Rectal smooth muscle tissue (tissue), 1 donor: ENCODE results near the gene ESM1.

Source experiments
- H3K27ac ChIP-seq: one replicate; pipeline ENCODE4 v1.7.0; 2013; ENCODE audit warnings: low read depth, low read length, inconsistent platforms
- H3K27me3 ChIP-seq: one replicate; pipeline ENCODE4 v1.7.0; 2013; ENCODE audit warnings: low read length; ENCODE audit not compliant: control insufficient read depth, insufficient read depth
- H3K36me3 ChIP-seq: one replicate; pipeline ENCODE4 v1.7.0; 2013; ENCODE audit warnings: low read length; ENCODE audit not compliant: control insufficient read depth, insufficient read depth
- H3K4me1 ChIP-seq: one replicate; pipeline ENCODE4 v1.7.0; 2013; ENCODE audit warnings: low read length; ENCODE audit not compliant: control insufficient read depth, insufficient read depth
- H3K4me3 ChIP-seq: one replicate; pipeline ENCODE4 v1.7.0; 2013; ENCODE audit warnings: low read length
- H3K9ac ChIP-seq: one replicate; pipeline ENCODE4 v1.7.0; 2013; ENCODE audit warnings: low read length

ESM1 gene

DNA sequence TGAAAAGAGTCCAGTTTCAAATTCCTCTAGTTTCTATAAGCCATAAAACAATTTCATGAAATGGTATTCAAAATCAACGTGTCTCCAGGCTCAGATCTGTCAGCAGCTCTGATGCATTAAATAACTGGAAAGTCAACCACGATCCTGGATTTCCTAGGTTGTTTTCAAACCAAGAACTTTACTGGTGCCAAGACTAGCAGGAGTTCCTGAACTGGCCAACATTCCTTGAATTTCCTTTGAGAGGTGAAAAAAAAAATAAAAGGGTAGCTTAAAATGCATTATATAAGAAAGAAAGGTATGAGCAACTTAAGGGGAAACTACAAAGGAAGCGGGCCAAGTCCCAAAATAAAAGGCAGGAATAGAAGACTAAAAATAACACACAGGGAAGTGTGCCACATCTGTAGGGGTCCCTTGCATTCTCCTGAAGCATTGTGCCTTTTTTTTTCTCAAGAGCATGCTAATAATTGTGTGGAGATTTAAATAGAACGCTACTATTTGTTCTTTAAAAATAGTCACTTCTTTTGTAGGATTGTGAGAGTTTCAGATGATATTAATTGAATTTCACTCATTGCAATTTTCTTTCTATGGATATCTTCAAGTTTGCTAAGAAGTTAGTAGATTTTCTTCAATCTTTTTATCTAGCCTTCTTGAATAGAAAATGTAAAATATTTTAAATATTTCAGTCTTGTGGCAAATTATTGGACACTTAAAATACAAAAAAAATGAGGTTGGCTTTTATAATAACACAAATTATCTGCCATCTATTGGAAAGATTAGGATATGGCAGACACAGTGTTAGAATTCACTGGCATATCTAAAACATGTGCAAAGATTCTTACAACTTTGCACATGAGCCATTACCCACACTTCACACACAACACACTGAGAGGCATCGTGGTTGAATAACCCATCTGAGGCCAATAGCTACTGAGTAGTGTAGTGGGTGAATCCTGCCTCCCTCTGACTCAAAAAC, 15.3 kb downstream of the ESM1 start:
- Histone ChIP-seq H3K36me3 (no peaks in the 10 kb centered on the region), H3K27me3 (no peaks in the 10 kb centered on the region), H3K9ac (no peak overlapping the region), H3K4me1 (no peaks in the 10 kb centered on the region), H3K27ac (no peak overlapping the region), H3K4me3 (no peak overlapping the region)

DNA sequence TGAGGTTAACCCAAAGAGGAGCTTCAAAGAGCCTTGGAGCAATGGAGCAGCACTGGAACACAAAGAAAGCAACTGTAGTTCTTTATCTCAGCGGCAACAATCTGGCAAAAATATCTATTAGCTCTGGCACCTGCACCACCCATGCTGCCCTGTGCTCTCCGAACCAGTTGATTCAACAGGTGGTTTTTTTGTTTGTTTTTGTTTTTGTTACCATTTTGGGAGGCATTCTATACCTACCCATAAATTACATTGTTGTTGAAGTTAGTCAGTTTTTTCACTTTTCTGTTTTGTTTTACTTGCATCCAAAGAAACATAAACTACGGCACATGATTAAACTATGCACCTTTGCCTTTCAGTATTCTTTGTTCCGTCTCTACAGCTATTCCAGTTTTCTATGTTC, 16.2 kb downstream of the ESM1 start:
- Histone ChIP-seq H3K27me3 (no peaks in the 10 kb centered on the region), H3K36me3 (no peaks in the 10 kb centered on the region), H3K4me1 (no peaks in the 10 kb centered on the region), H3K4me3 (no peak overlapping the region), H3K27ac (no peak overlapping the region), H3K9ac (no peak overlapping the region)

DNA sequence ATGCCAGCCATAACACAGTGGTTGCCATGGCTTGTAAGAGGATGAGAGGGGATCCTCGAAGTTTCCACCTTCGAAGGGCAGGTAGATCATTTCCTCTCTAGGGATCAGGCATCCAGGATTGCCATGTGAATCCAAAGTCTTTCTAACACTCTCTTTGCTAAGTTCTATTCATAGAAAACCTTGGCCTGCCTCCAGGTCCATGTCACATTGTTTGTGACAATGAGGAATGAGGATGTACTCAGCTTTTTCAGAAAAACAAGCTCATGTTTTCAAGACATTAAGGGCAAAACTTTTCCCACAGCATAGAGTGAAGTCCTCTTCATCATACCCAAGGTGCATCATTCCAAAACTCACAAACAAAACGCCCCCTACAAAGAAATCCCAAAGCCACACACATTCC, 19.6 kb downstream of the ESM1 start:
- H3K9ac ChIP-seq = no peak overlapping the region
- H3K27ac ChIP-seq = no peak overlapping the region
- H3K36me3 ChIP-seq = no peaks in the 10 kb centered on the region
- no peaks in the 10 kb centered on the region for H3K27me3 ChIP-seq
- H3K4me3 ChIP-seq = no peak overlapping the region
- no peaks in the 10 kb centered on the region for H3K4me1 ChIP-seq

DNA sequence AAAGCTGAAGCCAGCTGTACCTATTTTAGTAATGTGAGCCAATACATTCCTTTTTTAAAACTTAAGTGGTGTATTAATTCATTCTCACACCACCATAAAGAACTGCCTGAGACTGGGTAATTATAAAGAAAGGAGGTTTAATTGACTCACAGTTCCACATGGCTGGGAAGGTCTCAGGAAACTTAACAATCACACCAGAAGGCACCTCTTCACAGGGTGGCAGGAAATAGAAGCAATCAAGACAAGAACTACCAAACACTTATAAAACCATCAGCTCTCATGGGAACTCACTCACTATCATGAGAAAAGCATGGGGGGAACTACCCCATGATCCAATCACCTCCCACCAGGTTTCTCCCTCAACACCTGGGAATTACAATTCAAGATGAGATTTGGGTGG, 21.0 kb downstream of the ESM1 start:
- H3K36me3 ChIP-seq = no peaks in the 10 kb centered on the region
- H3K27me3 ChIP-seq = no peaks in the 10 kb centered on the region
- no peaks in the 10 kb centered on the region for H3K4me1 ChIP-seq
- no peak overlapping the region for H3K9ac ChIP-seq
- no peak overlapping the region for H3K4me3 ChIP-seq
- H3K27ac ChIP-seq = no peak overlapping the region

DNA sequence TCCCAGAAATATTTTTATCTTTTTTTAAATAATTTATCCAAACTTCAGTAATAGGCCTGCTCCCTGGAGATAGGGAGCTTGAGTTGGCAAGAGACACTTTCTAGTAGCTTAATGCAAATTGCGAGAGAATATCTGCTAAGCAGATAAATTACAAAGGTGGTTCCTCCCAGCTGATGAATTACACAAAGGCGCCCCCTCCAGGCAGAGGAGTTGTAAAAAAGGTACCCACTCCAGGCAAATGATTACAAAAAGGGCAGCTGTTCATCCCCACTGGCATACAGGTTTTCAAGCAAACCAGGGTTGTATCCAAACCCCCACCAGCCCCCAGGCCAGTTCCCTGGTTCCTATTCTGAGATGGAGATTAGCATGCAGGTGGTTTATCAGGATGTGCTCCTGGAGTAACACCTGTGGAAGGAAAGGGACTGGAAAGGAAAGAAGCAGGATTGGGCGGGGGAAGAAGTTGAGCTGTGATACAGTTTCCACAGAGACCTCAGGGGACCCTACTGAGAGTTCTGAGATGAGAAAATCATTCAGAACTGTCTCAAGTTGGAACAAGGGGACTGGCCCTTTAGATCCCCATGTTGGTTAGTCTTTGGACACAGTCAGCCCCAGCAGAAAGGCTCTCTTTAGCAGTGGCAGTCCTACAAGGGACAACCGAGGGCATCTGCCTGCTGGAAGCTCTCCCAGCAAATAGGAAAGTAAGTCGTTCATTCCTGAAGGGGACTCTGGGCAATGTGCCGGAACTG, 25.5 kb downstream of the ESM1 start:
- no peak overlapping the region for H3K9ac ChIP-seq
- no peaks in the 10 kb centered on the region for H3K36me3 ChIP-seq
- no peak overlapping the region for H3K27ac ChIP-seq
- H3K4me3 ChIP-seq = no peak overlapping the region
- no peaks in the 10 kb centered on the region for H3K27me3 ChIP-seq
- no peaks in the 10 kb centered on the region for H3K4me1 ChIP-seq

DNA sequence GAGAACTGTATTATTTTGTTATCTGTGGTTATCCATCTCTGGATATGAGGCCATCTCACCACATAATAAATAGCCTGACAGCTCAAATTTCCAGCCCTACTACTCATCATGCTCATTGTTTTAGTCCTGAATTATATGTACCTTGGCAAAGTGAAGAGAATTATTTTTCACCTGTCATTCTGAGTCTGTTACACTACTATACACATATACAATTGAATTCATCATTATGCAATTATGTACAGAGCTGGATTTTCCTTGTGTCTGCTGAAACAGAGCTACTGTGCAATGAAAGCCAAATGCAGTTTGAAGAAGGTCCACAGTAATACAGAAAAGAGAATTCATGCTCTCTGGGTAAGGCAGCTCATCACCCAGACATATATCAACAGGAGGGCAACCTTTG, 28.5 kb downstream of the ESM1 start:
- Histone ChIP-seq H3K4me3 (no peak overlapping the region), H3K9ac (no peak overlapping the region), H3K4me1 (no peaks in the 10 kb centered on the region), H3K27me3 (no peaks in the 10 kb centered on the region), H3K36me3 (no peaks in the 10 kb centered on the region), H3K27ac (no peak overlapping the region)

DNA sequence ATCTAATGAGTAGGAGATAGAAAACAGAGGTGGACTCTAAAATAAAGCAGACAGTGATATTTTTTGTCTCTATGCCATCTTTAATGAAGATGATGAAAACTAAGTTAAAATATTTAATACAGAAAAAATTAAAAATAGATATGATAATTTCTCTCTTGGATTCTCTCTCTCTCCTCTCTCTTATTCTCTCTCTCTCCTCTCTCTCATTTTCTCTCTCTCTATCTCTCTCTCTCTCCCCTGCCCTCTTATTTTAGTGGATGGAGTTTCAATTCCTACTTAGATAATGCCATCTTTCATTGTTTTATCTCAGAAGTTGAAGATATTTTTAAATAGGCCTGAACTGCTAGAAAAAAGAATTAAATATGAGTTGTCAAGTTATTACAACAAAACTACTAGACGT, 38.2 kb downstream of the ESM1 start:
- Histone ChIP-seq H3K36me3 (no peaks in the 10 kb centered on the region), H3K27ac (no peak overlapping the region), H3K4me3 (no peak overlapping the region), H3K4me1 (no peaks in the 10 kb centered on the region), H3K9ac (no peak overlapping the region), H3K27me3 (no peaks in the 10 kb centered on the region)

DNA sequence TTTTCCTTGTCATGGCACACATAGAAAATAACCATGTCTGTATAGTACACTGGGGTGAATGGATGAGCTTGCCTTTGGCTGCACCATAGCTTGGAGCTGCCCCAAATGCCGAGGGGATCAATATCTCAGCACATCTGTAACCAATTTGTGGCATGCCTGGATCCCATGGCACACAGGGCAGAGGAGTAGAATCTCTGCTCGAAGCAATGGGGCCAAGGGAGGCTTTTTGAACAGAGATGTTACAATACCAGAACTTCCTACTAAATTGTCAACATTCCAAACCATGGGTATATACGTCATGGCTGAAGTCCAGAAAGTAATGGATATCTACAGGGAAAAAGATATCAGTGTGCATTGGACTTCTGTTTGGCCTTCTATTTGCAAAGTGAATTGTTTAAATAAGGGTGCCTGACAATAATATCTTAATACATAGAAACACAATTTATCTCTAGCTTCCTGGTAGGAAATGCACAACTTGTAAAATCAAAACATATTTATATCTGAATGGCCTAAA, 39.0 kb downstream of the ESM1 start:
- Histone ChIP-seq H3K4me3 (no peak overlapping the region), H3K27ac (no peak overlapping the region), H3K9ac (no peak overlapping the region), H3K4me1 (no peaks in the 10 kb centered on the region), H3K36me3 (no peaks in the 10 kb centered on the region), H3K27me3 (no peaks in the 10 kb centered on the region)

DNA sequence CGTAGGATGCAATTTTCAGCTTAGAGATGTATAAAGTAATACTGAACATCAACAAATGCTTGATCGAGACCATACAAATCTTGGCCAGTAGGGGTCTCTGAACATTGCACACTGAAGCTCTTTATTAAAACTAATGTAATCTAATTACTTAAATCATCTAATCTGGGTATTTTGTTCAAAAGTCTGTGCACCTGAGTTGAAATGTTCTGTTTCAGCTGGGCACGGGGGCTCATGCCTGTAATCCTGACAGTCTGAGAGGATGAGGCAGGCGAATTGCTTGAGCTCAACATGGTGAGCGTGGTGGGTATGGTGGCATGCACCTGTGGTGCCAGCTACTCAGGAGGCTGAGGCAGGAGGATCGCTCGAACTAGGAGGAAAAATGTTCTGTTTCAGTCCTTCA, 41.0 kb downstream of the ESM1 start:
- no peak overlapping the region for H3K9ac ChIP-seq
- no peak overlapping the region for H3K27ac ChIP-seq
- no peaks in the 10 kb centered on the region for H3K36me3 ChIP-seq
- H3K27me3 ChIP-seq = no peaks in the 10 kb centered on the region
- no peak overlapping the region for H3K4me3 ChIP-seq
- no peaks in the 10 kb centered on the region for H3K4me1 ChIP-seq

DNA sequence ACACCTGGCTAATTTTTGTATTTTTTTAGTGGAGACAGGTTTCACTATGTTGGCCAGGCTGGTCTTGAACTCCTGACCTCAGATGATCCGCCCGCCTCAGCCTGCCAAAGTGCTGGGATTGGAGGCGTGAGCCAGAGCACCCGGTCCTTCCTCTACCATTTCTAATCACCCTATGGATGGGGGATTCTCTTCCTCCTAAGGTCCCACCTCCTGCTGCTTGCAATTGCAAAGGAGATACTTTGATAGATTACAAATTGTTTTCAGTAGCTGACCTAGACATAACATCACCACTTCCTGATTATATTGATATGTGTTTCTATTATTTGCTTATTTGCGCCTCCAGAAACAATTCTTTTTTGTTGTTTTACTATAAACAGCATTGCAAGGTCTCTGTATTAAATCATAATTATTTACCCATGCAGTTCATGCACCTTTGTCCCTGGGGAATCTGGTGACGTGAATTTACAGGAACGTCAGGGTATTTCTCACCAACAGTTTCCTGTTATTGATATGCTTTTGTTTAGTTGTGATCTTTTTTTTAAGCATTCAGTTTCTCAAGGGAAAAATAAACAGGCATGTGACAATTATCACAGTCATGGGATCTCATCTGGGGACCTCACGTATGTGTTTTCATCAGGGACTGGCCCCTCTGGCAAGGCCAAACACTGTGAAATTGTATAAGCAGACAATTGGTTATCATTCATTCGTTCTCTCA, 43.2 kb downstream of the ESM1 start:
- Histone ChIP-seq H3K4me3 (no peak overlapping the region), H3K9ac (no peak overlapping the region), H3K4me1 (no peaks in the 10 kb centered on the region), H3K36me3 (no peaks in the 10 kb centered on the region), H3K27me3 (no peaks in the 10 kb centered on the region), H3K27ac (no peak overlapping the region)

DNA sequence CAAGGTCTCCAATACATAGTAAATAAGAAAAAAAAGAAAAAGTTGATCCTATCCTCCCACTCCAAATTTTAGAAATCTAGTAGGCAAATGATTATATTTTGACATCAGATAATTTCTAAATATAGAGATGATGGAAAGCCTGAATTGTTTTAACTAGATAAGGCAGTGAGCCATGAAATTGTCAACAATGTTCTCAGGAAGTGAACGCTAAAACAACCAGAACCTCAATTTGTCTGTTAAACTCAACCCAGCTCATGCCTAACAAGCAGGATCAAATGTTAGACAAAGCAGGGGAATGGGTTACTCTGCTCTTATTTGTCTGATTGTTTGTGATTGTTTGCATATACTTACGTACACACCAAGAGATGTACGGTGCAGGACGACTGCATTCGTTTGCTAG, 49.2 kb downstream of the ESM1 start:
- no peaks in the 10 kb centered on the region for H3K36me3 ChIP-seq
- H3K4me3 ChIP-seq = no peak overlapping the region
- no peaks in the 10 kb centered on the region for H3K4me1 ChIP-seq
- H3K27me3 ChIP-seq = no peaks in the 10 kb centered on the region
- no peak overlapping the region for H3K9ac ChIP-seq
- H3K27ac ChIP-seq = no peak overlapping the region

DNA sequence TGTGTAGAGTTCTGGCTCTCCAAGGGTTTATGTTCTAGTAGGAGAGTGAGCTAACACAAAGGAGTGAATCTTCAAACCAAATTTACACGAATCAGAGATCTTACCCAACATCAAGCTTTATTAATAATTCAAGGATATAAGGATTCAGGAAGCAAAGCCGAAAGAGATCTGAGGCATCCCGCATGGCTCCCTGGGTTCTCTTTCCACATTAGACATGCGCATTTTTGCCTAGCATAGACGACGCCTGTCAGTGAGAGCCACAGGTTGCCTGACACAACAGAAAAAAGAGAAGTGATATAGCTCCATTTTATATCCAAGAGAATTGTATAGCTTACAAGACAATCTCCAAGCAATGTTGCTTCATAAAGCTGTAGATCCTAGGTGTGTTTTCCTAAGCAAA, 52.6 kb downstream of the ESM1 start:
- no peak overlapping the region for H3K9ac ChIP-seq
- no peak overlapping the region for H3K4me3 ChIP-seq
- H3K4me1 ChIP-seq = no peaks in the 10 kb centered on the region
- no peaks in the 10 kb centered on the region for H3K36me3 ChIP-seq
- H3K27me3 ChIP-seq = no peaks in the 10 kb centered on the region
- no peak overlapping the region for H3K27ac ChIP-seq
